ENCODE measurements around the gene SLC30A7. TPM values are rescaled to one million over a fixed set of nuclear protein-coding genes. Genes with fewer than 3 reads are reported as not detected.

Gene SLC30A7
- polyA plus RNA-seq, 3 donors: 9.2 to 23.3 (median 17.6) TPM

DNA sequence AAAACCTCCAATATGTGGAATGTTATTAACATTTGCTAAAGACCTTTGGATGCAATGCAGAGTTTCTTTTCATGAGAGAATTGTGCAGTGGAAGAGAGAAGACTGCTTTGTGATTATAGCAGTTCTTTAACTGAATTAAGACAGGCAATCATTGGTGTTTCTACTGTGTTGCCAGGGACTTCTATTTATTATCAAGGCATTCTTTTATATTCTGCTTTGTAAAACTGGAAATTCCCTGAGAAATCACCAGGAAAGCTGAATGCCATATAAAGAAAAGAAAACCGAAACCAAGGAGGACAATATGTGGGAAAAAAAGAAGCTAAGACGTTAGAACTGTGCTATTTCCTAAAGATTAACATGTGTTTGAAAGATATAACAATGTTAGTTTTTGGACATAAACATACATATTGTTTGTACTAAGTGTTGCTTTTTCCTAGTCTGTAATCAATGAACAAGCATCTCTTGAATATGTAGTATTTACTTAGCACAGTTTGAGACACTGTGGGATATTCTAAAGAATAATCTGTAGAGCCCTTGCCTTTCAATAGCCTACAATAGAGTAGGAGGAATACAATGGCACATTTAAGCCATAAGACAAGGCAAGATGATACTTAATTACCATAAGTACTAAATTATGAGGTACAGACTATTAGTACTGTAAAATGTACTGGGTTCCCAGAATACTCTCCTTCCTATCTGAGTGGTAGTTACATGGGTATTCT lies 48.4 kb upstream of the SLC30A7 start:
- Histone ChIP-seq H3K4me2 (replicated peaks; ENCODE audit: extremely low read depth, low read length, poor library complexity, severe bottlenecking) (no peak overlapping the region), H4K20me1 (ENCODE audit: insufficient read depth, low read length) (no peaks in the 10 kb centered on the region), H3K9me3 (replicated peaks in 1 of 2; ENCODE audit: control insufficient read depth in 1 of 2, insufficient read depth in 1 of 2, low read length in 2 of 2) (peaks cover 0 to 3% of the 10 kb centered on the region in 2 donors), H3K9ac (ENCODE audit: insufficient read depth, low read length, poor library complexity, severe bottlenecking) (no peak overlapping the region), H3K36me3 (replicated peaks in 1 of 2; ENCODE audit: control insufficient read depth in 1 of 2, insufficient read depth in 2 of 2, low read length in 2 of 2) (no peaks in the 10 kb centered on the region), H3K27me3 (ENCODE audit: control insufficient read depth in 2 of 2, insufficient read depth in 2 of 2, low read length in 2 of 2) (no peaks in the 10 kb centered on the region), H3K79me2 (ENCODE audit: insufficient read depth, low read length) (no peaks in the 10 kb centered on the region), H3K27ac (ENCODE audit: low read depth in 1 of 2, low read length in 2 of 2) (no peak overlapping the region), H2AFZ (ENCODE audit: insufficient read depth, low read depth, low read length, poor library complexity, severe bottlenecking) (peak overlapping the region; percentile 33), H3K4me3 (replicated peaks in 1 of 3; ENCODE audit: low read depth in 2 of 3, low read length in 3 of 3) (no peak overlapping the region), H3K4me1 (ENCODE audit: control insufficient read depth in 1 of 2, insufficient read depth in 2 of 2, low read length in 2 of 2) (no peaks in the 10 kb centered on the region)
- Mint-ChIP-seq H3K36me3 (no peaks in the 10 kb centered on the region), H3K27me3 (ENCODE audit: low read depth in 3 of 3) (peaks cover 0 to 2% (median 0%) of the 10 kb centered on the region in 3 donors), H3K9me3 (peaks cover 0 to 10% (median 4%) of the 10 kb centered on the region in 7 donors), H3K4me3 (no peak overlapping the region), H3K4me1 (peaks cover 3% of the 10 kb centered on the region), H3K27ac (no peak overlapping the region)
- DNase-seq: peak in 1 of 3 donors; percentile 7
- WGBS (ENCODE audit: insufficient coverage): no CpG with 5 or more reads among the region's 2 CpGs
- intact Hi-C loops (cut with micrococcal nuclease): no loop called here
- TF ChIP-seq, protein P1, sequence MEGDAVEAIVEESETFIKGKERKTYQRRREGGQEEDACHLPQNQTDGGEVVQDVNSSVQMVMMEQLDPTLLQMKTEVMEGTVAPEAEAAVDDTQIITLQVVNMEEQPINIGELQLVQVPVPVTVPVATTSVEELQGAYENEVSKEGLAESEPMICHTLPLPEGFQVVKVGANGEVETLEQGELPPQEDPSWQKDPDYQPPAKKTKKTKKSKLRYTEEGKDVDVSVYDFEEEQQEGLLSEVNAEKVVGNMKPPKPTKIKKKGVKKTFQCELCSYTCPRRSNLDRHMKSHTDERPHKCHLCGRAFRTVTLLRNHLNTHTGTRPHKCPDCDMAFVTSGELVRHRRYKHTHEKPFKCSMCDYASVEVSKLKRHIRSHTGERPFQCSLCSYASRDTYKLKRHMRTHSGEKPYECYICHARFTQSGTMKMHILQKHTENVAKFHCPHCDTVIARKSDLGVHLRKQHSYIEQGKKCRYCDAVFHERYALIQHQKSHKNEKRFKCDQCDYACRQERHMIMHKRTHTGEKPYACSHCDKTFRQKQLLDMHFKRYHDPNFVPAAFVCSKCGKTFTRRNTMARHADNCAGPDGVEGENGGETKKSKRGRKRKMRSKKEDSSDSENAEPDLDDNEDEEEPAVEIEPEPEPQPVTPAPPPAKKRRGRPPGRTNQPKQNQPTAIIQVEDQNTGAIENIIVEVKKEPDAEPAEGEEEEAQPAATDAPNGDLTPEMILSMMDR (IDR thresholded peaks at IDR 0.05): no peak

DNA sequence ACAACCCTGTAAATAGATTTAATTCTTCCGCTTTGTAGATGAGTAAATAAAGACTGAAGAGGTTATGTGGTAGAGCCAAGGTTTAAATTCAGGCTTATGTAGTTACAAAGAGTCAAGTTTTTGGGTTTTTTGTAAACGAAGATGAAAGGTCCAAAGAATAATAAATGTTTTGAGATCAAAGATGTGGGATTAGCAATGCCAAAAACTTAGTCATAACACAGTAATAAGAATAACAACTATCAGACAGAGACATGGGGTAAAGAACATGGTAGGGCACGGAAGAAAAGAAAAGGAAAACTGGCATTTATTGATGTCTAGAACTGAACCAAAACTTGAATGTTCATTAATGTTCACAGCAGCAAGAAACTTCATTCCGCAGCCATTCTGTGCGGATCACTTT lies 44.2 kb upstream of the SLC30A7 start:
- DNase-seq: no peak
- H2AFZ ChIP-seq (ENCODE audit: insufficient read depth, low read depth, low read length, poor library complexity, severe bottlenecking): no peak overlapping the region
- H3K27ac ChIP-seq (ENCODE audit: low read depth in 1 of 2, low read length in 2 of 2): no peak overlapping the region
- no peaks in the 10 kb centered on the region for H3K36me3 Mint-ChIP-seq
- no peaks in the 10 kb centered on the region for H3K79me2 ChIP-seq (ENCODE audit: insufficient read depth, low read length)
- no peaks in the 10 kb centered on the region for H3K27me3 ChIP-seq (ENCODE audit: control insufficient read depth in 2 of 2, insufficient read depth in 2 of 2, low read length in 2 of 2)
- H3K9ac ChIP-seq (ENCODE audit: insufficient read depth, low read length, poor library complexity, severe bottlenecking): no peak overlapping the region
- peaks cover 0 to 6% (median 2%) of the 10 kb centered on the region in 7 donors for H3K9me3 Mint-ChIP-seq
- no peaks in the 10 kb centered on the region for H3K36me3 ChIP-seq (replicated peaks in 1 of 2; ENCODE audit: control insufficient read depth in 1 of 2, insufficient read depth in 2 of 2, low read length in 2 of 2)
- TF ChIP-seq, protein P1 (IDR thresholded peaks at IDR 0.05): no peak
- no peaks in the 10 kb centered on the region for H4K20me1 ChIP-seq (ENCODE audit: insufficient read depth, low read length)
- WGBS (ENCODE audit: insufficient coverage): 100% methylated on average over 1 of the region's 5 CpGs
- H3K4me3 ChIP-seq (replicated peaks in 1 of 3; ENCODE audit: low read depth in 2 of 3, low read length in 3 of 3): no peak overlapping the region
- H3K4me3 Mint-ChIP-seq: no peak overlapping the region
- H3K9me3 ChIP-seq (replicated peaks in 1 of 2; ENCODE audit: control insufficient read depth in 1 of 2, insufficient read depth in 1 of 2, low read length in 2 of 2): no peaks in the 10 kb centered on the region
- no peak overlapping the region for H3K27ac Mint-ChIP-seq
- no peaks in the 10 kb centered on the region for H3K27me3 Mint-ChIP-seq (ENCODE audit: low read depth in 3 of 3)
- intact Hi-C loops (cut with micrococcal nuclease): no loop called here
- no peaks in the 10 kb centered on the region for H3K4me1 ChIP-seq (ENCODE audit: control insufficient read depth in 1 of 2, insufficient read depth in 2 of 2, low read length in 2 of 2)
- H3K4me1 Mint-ChIP-seq: peaks cover 3% of the 10 kb centered on the region
- no peak overlapping the region for H3K4me2 ChIP-seq (replicated peaks; ENCODE audit: extremely low read depth, low read length, poor library complexity, severe bottlenecking)
